ENCODE measurements around the gene GNGT1.

GNGT1 gene

DNA sequence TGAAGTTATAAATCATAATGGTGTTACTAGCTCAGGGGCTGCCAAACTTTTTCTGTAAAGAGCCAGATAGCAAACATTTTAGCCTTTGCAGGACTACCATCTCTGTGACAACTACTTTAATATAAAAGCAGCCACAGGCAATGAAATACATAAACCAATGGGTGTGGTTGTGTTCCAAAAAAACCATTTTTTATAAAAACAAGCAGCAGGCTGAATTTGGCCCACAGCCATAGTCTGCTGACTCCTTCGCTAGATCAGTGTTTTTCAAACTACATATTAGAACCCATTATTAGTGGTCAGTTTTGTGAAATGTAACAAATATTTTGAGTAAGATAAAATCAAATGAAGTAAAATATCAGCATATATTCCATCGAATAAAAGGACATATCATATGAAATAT lies 28.7 kb downstream of the GNGT1 start:
- no peak for FAIRE-seq
- DNase-seq (ENCODE audit: insufficient read length, low spot score), result no peak

DNA sequence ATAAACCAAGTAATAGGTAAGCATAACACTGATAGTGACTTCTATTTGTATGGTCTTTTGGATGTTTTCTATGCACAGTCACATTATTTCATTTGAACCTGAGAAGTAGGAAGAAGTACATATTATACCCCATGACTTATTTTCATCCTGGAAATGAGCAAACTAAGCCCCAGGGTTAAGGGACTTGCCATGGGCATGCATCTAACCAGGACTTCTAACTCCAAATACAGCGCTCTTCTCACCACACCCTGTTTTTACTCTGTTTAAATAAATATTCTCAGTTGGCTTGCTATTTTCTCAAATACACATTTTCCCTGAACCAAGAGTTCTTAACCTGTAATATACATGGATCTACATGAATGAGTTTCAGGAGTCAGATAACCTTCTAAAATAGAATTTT lies 31.5 kb downstream of the GNGT1 start:
- no peak for FAIRE-seq
- TF ChIP-seq PAX5 (IDR thresholded peaks at IDR 0.05; ENCODE audit: insufficient read depth, low read length, severe bottlenecking) (no peak), TAF1 (IDR thresholded peaks at IDR 0.05; ENCODE audit: low read depth, low read length) (no peak), POU2F2 (IDR thresholded peaks at IDR 0.05; ENCODE audit: low read depth, low read length) (no peak), POLR2AphosphoS5 (IDR thresholded peaks at IDR 0.05; ENCODE audit: low read depth, low read length) (no peak), SPI1 (IDR thresholded peaks at IDR 0.05; ENCODE audit: low read depth, low read length) (no peak), POLR2A (IDR thresholded peaks at IDR 0.05; ENCODE audit: low read depth, low read length) (no peak)
- DNase-seq (ENCODE audit: insufficient read length, low spot score), result no peak

More for the DNA sequence above, 28.7 kb downstream of the GNGT1 start:
- no peak for TF ChIP-seq POU2F2 (IDR thresholded peaks at IDR 0.05; ENCODE audit: low read depth, low read length)

DNA sequence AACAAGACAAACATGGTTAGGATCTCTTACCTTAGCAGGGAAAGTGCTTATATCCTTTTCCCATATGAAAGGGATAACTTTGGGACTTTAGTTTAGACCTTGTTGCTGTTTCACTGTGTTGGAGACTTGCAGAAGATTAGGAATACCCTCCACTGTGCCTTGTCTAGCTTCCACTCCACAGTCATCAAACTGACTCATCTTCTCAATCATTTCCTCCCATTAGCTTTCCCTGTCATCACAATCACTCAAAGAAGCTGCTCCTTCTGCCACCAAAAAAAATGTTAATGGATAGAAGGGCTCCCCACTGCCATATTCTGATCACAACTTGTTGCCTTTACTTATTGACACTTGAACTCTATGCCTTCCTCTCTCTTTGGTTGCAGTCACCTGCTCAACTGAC lies 31.9 kb downstream of the GNGT1 start:
- TF ChIP-seq SPI1 (IDR thresholded peaks at IDR 0.05; ENCODE audit: low read depth, low read length) (no peak), TAF1 (IDR thresholded peaks at IDR 0.05; ENCODE audit: low read depth, low read length) (no peak), PAX5 (IDR thresholded peaks at IDR 0.05; ENCODE audit: insufficient read depth, low read length, severe bottlenecking) (no peak), POLR2A (IDR thresholded peaks at IDR 0.05; ENCODE audit: low read depth, low read length) (no peak), POLR2AphosphoS5 (IDR thresholded peaks at IDR 0.05; ENCODE audit: low read depth, low read length) (no peak), POU2F2 (IDR thresholded peaks at IDR 0.05; ENCODE audit: low read depth, low read length) (no peak)
- no peak for DNase-seq (ENCODE audit: insufficient read length, low spot score)
- no peak for FAIRE-seq

DNA sequence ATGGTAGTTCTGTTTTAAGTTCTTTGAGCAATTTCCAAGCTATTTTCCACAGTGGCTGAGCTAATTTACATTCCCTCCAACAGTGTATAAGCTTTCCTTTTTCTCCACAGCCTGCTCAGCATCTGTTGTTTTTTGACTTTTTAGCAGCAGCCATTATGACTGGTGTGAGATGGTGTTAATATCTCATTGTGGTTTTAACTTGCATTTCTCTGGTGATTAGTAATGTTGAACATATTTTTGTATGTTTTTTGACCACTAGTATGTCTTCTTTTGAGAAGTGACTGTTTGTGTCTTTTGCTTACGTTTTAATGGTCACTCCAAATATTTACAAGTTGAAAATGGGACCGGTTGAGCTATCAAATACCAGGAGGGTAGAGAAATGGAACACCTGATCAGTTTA lies 35.6 kb downstream of the GNGT1 start:
- FAIRE-seq, result no peak
- no peak for TF ChIP-seq TAF1 (IDR thresholded peaks at IDR 0.05; ENCODE audit: low read depth, low read length)

DNA sequence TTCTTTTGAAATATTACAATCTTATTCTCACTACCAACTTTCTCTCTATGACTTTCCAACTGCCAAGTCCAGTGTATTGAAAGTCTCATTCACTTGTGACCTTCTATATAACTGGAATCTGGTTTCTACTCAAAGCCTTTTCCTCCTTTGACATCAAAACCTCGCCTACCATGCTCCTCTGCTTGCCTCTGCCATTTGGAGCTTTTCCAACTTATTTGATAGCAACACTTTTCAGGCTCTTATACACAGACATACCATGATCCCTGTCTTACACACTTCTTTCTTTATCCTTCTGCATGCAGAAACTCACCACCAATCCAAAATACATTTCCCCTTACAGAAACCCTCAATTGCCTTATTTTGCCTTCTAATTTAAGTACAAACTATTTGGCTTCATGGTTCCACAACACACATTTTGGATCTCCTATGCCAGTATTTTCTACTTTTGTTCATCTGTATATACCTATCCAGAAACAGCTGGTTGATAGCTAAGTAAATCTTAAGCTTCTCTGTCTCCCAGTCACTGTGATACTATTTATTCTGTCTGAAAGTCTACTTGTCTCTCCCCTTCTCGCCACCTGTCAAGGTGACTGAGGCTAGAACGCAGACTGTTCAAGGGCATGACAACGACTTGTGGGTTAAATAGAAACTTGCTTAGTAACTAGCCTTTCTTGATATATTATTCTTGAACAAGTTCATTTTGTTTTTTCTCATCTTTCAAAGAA lies 37.6 kb downstream of the GNGT1 start:
- FAIRE-seq (no peak), DNase-seq (ENCODE audit: insufficient read length, low spot score) (no peak)
- TF ChIP-seq TAF1 (IDR thresholded peaks at IDR 0.05; ENCODE audit: low read depth, low read length), result no peak
- TF ChIP-seq SPI1 (IDR thresholded peaks at IDR 0.05; ENCODE audit: low read depth, low read length), result no peak
- no peak for TF ChIP-seq PAX5 (IDR thresholded peaks at IDR 0.05; ENCODE audit: insufficient read depth, low read length, severe bottlenecking)
- no peak for TF ChIP-seq POU2F2 (IDR thresholded peaks at IDR 0.05; ENCODE audit: low read depth, low read length)
- TF ChIP-seq POLR2AphosphoS5 (IDR thresholded peaks at IDR 0.05; ENCODE audit: low read depth, low read length), result no peak

More for the DNA sequence above, 35.6 kb downstream of the GNGT1 start:
- DNase-seq (ENCODE audit: insufficient read length, low spot score), result no peak

DNA sequence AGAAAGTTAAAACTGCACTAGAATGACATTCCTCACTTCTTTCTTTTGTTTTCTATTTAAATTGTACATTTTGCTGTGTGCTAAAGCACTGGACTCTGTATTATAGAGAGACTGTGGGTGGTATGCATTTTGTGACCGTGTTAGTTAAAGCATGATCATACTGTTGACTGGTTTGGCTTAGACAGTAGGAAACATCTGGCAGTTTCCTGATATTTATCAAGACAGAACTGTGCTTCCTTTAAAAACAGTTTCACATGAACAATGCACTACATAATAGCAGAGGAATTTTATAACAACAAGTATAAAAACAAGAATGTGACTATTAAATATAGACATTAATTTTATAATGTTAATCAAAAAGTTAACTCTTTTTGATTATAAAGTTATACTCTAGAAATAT lies 38.3 kb downstream of the GNGT1 start:
- DNase-seq (ENCODE audit: insufficient read length, low spot score), result no peak
- no peak for TF ChIP-seq PAX5 (IDR thresholded peaks at IDR 0.05; ENCODE audit: insufficient read depth, low read length, severe bottlenecking)
- TF ChIP-seq POLR2A (IDR thresholded peaks at IDR 0.05; ENCODE audit: low read depth, low read length), result no peak

DNA sequence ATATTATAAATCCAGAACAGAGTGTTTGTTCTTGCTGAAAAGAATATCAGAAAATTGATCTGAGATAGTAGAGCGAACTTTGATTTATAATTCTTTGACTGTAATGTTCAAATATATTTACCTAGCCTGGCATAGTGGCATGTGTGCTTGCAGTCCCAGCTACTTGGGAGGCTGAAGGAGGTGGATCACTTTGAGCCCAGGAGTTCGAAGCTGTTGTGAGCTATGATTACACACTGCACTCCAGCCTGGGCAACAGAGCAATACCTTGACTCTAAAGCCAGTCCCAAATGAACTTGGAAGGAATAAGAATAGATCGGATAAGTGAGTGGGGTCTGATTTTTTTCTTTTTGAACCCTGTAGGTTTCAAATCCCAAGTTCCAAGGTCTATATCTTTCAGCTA lies 38.7 kb downstream of the GNGT1 start:
- FAIRE-seq, result no peak

More for the DNA sequence above, 38.3 kb downstream of the GNGT1 start:
- FAIRE-seq, result no peak

DNA sequence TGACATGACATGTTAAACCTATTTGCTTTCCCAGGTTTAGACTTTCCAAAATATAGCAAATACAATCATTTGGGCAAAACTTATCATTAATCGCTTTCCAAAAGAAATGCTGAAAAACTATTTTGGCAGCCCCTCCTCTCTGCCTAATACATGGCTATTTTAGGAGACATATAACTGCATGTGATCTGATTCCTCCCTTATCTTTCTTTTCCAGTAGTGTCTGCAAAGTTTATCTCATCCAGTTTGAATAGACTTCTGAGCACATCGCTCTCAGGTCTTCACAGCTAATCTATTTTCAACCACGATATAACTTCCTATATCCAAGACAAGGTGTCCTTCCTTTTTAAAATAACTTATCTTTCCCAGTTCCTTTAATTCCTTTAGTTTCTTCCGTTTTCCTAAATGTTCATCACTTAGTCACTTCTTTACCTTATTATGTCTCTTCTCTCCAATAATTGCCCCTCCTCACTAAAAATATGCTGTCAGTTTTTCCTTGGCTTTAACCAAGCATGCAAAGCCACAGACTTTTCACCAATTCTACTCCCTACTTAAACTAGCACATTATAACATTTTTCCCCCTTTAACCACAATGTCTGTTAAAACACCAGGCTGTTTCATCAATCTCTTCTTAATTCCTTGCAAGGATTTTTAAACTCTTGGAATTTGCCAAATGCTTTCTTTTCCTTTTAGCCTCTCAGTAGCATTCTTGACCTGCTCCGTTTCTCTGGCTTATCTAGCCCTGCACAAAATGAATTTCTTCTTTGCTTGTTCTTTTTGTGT lies 39.6 kb downstream of the GNGT1 start:
- FAIRE-seq, result no peak
- TF ChIP-seq POLR2A (IDR thresholded peaks at IDR 0.05; ENCODE audit: low read depth, low read length), result no peak
- TF ChIP-seq POLR2AphosphoS5 (IDR thresholded peaks at IDR 0.05; ENCODE audit: low read depth, low read length), result no peak
- no peak for TF ChIP-seq POU2F2 (IDR thresholded peaks at IDR 0.05; ENCODE audit: low read depth, low read length)
- TF ChIP-seq SPI1 (IDR thresholded peaks at IDR 0.05; ENCODE audit: low read depth, low read length), result no peak
- TF ChIP-seq PAX5 (IDR thresholded peaks at IDR 0.05; ENCODE audit: insufficient read depth, low read length, severe bottlenecking), result no peak

More for the DNA sequence above, 38.7 kb downstream of the GNGT1 start:
- no peak for DNase-seq (ENCODE audit: insufficient read length, low spot score)
- no peak for TF ChIP-seq SPI1 (IDR thresholded peaks at IDR 0.05; ENCODE audit: low read depth, low read length)
- no peak for TF ChIP-seq POLR2AphosphoS5 (IDR thresholded peaks at IDR 0.05; ENCODE audit: low read depth, low read length)
- no peak for TF ChIP-seq POU2F2 (IDR thresholded peaks at IDR 0.05; ENCODE audit: low read depth, low read length)
- TF ChIP-seq PAX5 (IDR thresholded peaks at IDR 0.05; ENCODE audit: insufficient read depth, low read length, severe bottlenecking), result no peak
- TF ChIP-seq POLR2A (IDR thresholded peaks at IDR 0.05; ENCODE audit: low read depth, low read length), result no peak
- TF ChIP-seq TAF1 (IDR thresholded peaks at IDR 0.05; ENCODE audit: low read depth, low read length), result no peak

DNA sequence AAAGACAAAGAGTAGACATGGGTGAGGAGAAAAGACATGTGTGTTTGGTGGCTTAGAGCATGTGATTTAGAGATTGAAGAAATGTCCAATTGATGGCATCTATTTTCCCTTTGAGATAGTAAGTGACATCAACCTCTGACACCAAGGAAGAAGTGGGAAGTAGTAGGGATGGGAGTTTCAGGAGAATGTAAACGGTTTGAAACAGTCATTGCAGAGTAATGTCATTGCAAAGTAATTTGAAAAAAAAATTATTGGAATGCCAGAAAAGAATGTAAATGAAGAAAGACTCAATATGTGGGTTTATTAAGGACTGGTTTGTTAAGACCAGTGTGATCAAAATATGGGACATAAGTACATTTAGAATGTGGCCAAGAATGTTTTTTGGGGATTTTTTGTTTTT lies 41.7 kb downstream of the GNGT1 start:
- no peak for FAIRE-seq
- TF ChIP-seq POLR2A (IDR thresholded peaks at IDR 0.05; ENCODE audit: low read depth, low read length) (no peak), POU2F2 (IDR thresholded peaks at IDR 0.05; ENCODE audit: low read depth, low read length) (no peak), SPI1 (IDR thresholded peaks at IDR 0.05; ENCODE audit: low read depth, low read length) (no peak), TAF1 (IDR thresholded peaks at IDR 0.05; ENCODE audit: low read depth, low read length) (no peak), PAX5 (IDR thresholded peaks at IDR 0.05; ENCODE audit: insufficient read depth, low read length, severe bottlenecking) (no peak), POLR2AphosphoS5 (IDR thresholded peaks at IDR 0.05; ENCODE audit: low read depth, low read length) (no peak)
- no peak for DNase-seq (ENCODE audit: insufficient read length, low spot score)

More for the DNA sequence above, 39.6 kb downstream of the GNGT1 start:
- DNase-seq (ENCODE audit: insufficient read length, low spot score), result no peak

DNA sequence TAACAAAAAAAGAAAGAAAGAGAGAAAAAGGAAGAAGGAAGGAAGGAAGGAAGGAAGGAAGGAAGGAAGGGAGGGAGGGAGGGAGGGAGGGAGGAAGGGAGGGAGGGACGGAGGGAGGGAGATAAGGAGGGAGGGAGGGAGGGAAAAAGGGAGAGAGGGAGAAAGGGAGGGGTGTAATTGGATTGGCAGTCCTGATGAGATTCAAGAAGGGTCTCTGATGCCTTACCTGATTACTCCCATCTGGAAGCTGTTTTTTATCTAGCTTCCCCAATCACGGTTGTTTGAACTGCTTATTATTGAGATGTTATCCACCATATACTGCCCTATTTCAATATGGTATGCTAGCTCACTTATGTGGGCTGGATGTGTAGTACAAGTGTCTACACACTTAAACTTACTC lies 42.5 kb downstream of the GNGT1 start:
- FAIRE-seq, result no peak
- no peak for DNase-seq (ENCODE audit: insufficient read length, low spot score)
- TF ChIP-seq TAF1 (IDR thresholded peaks at IDR 0.05; ENCODE audit: low read depth, low read length) (no peak), POLR2AphosphoS5 (IDR thresholded peaks at IDR 0.05; ENCODE audit: low read depth, low read length) (no peak), POLR2A (IDR thresholded peaks at IDR 0.05; ENCODE audit: low read depth, low read length) (no peak), POU2F2 (IDR thresholded peaks at IDR 0.05; ENCODE audit: low read depth, low read length) (no peak), PAX5 (IDR thresholded peaks at IDR 0.05; ENCODE audit: insufficient read depth, low read length, severe bottlenecking) (no peak), SPI1 (IDR thresholded peaks at IDR 0.05; ENCODE audit: low read depth, low read length) (no peak)
